HG03045 (cell line): ENCODE data around the gene ITM2C.

Experiments
- ATAC-seq: cut with Tn5 transposase; IDR thresholded peaks from one replicate; pipeline ENCODE4 v1.9.1; 2021; ENCODE audit warnings: mild to moderate bottlenecking, moderate library complexity; ENCODE audit not compliant: unreplicated experiment

Gene ITM2C

DNA sequence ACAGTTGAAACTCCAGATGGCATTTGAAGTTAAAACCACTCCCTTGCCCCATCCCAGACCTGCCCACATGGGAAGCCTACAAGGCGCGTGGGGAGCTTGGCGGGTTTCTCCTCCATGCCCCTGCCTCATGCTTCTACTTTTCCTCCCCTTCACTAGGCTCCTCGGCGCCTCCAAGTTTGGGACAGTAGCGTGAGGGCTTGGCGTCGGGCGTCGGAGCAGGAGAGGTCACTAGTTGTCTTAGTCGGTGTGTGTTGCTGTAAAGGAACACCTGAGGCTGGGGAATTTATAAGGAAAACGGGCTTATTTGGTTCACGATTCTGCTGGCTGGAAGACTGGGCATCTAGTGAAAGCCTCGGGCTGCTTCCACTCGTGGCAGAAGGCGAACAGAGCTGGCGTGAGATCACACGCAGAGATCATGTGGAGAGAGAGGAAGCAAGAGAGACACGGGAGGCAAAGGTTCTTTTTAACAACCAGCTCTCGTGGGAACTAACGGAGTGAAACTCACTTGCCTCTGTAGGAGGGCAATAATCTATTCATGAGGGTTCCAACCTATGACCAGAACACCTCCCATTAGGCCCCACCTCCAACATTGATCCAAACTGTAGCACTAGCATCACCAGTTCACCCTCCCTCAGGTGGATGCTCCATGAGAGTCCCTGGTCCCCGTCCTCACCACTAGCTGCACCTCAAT is 25.3 kb downstream of the ITM2C start:
- no peak for ATAC-seq

DNA sequence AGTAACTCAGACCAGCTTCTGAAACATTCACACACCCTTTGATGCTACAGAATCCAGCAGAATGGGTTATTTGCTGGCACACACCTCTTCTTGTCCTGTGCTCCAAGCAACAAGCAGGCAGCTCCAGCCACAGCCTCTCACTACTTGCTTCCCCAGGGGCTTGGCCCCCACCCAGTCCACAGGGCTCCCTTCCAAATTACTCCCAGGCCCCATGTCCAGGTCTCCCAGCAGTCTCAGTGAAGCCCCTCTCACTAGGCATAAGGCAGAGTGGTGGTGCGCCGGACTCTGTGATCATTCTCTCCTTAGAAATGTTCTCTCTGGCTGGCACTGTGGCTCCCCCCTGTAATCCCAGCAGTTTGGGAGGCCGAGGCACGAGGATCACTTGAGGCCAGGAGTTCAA is 25.9 kb downstream of the ITM2C start:
- ATAC-seq = no peak

DNA sequence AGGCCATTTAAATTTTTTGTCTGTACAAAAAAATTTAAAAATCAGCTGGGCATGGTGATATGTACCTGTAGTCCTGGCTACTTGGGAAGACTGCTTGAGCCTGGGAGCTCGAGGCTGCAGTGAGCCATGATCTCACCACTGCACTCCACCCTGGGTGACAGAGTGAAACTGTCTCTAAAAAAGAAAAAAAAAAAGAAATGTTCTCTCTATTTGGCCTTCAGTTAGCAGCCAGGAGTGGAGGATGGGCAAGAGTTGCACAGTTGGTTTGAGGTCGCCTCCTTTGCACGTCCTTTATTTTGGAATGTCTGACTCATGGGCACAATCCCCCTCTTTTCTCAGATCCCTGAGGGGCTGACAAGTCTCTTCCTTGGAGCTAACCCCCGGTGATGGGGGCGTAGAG is 26.3 kb downstream of the ITM2C start:
- ATAC-seq = no peak

DNA sequence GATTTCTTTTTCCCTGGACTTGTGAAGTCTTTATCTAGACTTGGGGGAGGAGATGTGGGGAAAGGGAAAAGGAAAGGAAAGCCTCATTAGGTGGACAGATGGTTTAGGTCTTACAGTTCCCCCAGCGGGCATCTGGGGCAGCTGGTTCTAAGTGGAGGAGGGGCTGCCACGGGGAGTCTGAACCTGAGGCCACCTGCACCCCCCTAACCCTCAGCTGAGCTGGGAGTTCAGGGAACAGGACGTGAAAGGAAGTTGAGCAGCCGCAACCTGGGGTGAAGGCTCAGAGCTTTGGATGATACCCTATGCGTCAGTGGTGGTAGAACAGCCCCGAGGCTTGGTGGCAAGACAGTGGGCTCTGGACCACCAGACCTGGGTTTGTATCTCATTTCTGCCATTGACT is 26.8 kb downstream of the ITM2C start:
- no peak for ATAC-seq

DNA sequence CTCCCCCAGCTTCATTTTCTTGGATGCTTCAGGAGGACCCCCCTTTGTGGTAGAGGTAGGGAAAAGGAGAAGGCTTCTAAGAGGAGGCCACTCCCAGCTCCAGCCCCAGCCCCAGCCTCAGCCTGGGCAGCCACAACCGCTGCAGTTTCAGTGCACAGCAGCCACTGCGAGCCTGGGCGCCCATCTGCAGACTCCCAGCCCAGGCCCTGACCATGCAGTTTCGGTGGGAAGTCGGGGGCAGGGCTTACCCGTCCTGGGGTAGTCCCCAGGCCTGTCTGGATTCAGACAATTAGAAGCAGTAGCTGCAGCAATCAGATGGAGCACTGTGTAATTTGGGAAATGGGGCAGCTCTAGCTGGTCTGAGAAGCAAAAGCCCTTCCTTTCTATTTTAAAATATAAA is 28.6 kb downstream of the ITM2C start:
- peak; percentile 69 for ATAC-seq

DNA sequence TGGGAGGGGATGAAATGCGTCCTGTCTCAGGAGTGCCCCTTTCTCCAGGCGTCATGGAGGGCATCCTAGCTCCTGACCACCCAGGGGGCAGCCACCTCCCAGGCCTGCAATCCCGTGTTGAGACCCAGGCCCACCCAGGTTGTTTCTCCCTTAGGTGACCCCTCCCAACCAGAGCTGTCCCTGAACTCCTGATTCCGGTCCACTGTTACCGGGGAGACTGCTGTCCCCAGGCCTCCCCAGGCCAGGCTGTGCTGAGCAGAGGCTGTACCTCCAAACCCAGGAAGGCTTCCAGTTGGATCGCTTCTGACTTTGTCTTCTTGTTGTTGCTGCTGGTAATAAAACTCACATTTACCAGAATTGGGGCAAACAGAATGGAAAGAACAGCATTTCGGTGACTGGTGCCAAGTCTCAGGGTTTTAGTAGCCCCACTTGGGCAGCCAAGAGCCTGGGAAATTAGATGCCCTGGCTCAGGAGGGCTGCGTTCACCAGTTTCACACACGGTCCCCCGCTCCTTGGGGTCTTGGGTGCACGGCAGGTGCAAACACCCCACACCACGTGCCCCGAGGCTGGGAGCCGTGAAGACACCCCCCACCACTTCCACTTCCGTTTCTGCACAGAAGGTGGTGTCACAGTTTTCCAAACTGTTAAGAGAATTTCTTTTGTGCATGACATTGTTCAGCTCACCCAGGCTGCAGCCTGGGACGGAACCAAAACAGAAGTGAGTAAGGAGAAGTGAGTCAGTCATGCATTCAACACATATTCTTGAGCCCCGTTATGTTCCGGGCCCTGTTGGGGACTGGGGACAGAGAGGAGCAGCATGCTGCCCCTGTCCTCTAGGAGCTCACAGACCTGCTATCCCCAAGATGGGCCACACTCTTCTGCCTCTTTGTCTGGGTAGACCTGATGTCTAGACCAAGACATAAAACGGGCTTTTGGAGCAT is 29.4 kb downstream of the ITM2C start:
- ATAC-seq = no peak

DNA sequence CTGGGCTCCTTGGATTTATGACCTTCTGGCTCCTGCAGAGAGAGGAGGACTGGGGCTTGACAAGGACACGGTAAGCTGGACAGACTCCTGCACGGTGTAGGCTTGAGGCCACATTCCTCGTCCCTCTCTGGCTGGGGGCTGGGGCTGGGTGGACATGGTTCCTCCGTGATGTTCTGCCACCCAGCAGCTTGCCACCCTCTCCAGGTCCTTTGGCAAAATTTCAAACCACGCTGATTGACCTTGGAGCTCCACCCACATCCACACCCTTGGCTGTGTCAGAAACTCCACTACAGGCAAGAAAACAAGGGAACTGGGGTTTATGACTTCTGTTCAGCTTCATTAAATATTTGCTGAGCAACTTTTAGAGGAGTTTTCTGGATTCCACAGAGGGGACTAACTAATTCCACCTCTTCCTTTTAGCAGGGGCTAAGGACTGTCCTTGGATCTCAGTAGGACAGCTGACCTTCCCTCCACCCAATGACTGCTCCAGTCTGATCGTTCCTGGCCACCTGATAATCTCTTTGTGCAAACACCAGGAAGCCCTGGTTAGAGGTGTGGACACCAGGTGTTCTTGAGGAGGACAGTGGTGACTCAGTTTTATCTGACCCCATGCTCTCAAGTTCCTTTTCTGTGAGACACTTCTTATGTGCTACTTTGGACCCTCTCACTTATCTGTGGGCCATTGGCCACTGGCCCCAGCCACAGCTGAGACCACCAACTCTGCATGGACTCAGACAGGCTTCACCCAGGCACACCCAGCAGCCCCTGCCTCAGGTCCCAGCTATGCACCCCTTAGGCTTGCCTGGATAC is 31.0 kb downstream of the ITM2C start:
- ATAC-seq = no peak

DNA sequence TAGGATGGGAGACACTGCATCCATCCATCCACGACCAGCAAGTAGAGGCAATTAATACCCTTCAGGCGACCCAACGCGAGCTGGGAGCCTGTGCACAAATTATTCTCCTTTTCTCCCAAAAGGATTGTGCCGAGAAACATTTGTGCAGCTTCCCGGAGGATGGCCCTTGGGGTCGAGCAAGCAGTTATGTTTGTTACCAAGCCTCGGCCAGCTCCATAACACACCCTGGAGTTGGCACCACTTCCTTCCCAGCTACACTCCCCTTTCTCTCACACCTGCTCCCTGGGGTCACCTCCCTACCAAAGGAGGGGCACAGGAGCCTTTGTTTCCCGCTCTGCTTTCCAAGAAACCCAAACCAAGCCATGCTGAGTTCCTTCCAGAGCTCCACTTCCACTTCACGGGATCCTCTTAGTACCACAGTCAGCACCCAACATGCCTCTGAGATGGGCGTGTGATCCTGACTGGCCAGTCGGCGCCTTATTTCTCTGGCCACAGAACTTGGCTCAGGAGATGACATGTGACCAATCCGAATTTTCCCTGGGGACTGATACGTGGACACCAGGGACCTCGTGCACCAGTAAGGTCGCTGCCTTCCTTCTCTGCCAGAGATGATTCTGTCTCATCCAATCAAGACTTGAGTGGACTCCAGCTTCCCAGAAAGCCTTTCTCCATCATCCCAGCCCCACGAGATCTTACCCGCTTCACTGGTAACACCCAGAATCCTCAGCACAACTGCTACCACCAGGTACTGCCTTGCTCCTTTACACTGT is 31.8 kb downstream of the ITM2C start:
- ATAC-seq = no peak

DNA sequence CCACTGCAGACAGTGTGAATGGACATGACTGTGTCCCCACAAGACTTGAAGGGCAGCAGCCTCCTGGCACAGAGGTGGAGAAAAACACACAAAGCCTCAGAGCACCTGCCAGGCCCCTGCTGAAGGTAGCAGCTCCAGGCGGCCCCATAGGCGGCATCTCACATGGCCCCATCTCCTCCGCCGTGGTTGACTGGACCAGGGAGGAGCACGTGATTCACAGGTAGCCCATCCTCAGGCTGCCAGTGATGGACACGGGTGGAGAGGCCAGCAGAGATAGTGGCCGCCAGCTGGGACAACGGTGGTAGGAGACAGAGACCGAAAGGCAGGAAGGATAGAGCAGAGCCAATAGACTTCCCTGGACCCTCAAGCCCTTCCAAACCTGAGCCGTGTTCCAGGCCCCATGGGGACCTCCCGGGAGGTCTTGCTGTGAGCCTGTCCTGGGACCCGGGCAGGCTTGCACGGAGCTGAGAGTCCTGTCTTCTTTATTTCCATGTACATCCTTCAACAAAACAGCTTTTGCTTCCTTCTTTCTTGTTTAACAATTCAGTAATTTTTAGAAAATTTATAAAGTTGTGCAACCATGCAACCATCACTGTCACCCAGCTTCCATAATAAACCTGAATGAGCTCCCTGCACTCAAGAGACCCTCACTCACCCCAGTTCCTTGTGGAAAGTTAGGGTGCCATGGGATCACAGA is 33.4 kb downstream of the ITM2C start:
- no peak for ATAC-seq

DNA sequence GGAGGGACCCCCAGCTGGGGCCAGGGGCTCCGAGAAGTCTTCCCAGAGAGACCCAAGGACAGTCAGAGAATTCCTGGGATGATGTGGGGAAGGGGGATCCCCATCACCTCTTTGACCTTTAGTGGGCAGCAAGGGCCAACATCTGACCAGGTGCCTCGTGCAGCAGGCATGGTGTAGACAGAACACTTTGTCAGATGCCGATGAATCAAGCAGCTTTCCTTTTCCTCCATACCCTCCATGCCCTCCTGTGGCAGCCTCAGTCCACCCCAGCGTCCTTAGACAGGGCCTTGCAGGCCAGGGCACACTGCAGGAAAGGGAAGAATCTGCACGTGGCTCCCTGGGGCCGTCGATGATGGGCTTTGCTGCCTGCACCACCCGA is 34.0 kb downstream of the ITM2C start:
- no peak for ATAC-seq

DNA sequence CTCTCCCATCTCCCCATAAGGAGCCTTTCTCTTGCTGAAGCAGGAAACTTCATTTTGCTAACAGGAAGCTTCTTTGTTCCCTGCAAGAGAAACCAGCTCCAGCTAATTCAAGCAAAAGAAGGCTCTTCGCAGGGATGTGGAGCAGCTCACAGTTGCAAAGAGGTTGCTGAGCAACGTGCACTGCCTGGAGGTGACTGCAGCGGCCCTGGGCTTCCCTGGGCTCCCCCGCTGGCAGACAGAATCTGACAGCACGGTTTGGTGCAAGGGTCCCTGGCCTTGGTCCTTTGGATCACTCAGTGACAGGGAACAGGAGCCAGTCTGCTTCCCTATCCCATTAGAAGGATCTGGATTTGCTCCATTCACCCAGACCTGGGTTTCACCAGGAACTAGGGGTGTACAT is 34.5 kb downstream of the ITM2C start:
- ATAC-seq = no peak

DNA sequence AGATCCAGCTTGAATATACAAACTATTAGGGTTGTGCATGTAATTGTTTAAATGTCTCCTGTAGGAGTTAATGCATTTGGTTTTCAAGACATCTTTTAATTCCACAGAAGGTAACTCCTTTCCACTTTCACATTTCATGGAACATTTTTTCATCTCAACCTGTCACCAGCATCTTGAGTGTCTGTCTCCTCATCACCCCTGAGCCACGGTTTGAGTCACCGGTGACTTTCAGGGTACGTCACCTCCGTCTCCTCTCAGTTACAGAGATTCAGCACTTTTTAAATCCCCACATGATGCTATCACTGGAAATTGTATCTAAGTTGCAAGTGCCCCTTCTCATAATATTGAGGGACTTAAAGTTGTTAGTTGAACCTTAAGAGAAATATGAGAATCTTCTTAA is 35.0 kb downstream of the ITM2C start:
- ATAC-seq = no peak

DNA sequence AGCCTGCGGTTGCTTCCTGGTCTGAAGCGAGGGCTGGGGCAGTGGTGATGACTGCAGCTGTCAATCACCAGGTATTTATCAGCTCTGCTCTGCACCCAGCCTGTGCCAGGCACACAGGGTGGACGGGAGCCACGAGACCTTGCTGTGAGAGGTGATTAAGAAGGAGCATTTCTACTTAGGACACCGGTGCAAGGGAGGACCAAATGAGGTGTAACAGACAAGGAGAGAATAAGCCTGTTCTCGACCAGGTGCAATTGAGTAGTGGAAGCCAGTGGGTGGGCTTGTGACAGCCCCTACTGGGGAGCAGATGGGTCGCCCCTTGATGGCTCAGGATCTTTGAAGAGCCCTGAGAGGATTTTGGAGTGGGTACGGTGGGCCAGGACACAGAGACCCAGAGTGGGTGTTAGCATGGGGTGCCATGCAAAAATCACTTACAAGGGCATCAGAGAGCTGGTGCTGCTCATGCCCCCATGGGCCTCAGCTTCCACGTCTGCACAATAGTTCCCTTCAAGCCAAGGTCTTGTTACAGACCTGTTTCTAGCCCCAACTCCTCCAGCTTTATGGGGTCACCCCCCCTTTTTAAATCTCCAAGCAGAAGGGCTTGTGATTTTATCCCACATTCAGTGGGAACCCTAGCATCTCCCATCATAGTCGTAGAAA is 35.7 kb downstream of the ITM2C start:
- ATAC-seq = no peak

DNA sequence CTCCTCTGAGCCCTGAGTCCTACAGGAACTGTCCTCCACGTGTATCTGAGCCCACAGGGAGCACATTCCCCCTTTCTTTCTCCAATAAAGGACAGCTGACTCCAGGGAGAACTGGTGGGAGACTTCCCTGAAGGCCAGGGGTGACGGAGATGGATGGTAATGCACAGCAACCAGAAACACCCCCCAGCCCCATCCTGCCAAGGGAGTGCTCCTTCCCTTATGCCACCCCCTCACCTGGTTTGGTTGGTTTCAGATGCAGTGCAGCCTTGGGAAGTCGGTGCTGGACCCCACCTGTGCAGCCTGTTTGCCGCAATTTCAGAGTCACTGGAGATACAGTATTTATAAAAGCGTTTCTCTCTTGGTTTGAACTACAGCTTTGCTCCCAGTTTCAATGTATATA is 36.3 kb downstream of the ITM2C start:
- ATAC-seq = no peak

DNA sequence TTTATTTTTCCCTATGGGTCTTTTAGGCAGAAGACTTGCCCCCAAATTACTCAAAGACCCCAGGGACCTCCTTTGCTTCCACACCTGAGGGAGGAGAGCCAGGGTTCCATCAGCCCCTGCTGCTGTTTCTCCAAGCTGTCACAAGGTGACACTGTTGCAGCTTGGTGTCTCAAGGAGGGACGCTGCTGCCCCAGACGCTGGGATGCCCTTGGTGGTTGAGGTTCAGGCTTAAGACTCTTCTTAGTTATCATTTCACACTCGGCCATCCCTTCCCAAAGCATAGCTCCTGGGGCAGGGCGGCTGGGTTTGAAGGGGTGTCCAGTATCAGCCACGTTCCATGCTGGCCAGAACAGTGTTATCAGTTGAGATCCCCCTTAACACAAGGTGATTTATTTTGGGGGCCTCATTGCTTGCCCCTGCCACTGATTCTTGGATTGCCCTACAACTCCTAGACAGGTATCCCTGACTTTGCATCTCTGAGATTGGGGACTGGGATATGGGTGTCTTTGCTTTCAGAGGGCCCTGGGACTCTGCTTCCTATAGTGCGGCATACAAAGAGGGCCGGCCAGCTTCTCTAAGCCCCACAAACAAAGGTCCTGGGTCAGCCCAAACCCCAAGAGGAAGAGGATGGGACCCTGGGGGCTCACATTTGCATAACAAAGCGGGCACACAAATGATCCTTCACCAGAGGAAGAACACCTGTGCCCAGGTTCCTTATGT is 37.6 kb downstream of the ITM2C start:
- no peak for ATAC-seq

DNA sequence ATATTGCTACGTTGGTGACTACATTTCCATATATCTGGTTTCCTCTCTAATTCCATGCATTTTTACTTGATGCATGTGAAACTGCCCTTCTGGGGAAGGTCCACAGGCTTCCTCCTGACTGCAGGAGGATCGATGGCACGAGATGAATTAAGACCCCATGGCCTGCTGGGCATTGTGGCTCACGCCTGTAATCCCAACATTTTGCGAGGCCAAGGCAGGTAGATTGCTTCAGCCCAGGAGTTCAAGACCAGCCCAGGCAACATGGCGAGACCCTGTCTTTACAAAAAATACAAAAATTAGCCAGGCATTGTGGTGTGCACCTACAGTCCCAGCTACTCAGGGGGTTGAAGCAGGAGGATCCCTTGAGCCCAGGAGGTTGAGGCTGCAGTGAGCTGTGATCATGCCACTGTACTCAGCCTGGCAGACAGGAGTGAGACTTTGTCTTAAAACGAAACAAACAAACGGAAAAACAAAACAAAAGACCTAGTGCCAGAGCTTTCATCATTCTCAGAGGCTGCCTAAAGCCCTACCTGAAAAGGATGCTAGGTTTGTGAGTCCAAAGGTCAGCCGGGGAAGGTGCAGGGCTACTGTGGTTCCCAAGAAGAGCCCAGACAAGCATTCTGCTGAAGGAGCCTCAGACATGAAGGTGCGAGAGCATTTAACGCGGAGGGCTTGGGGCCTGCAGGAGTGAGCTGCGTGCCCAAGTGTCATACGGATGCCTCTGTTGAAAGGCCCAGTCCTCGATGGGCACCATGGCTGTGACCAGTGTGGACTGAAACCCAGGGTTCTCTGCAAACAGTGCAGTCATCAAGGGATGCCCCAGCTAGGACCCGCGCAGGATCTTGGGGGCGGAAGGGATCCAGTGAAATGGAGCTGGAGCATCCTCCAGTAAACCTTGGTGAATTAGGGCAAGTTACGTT is 38.7 kb downstream of the ITM2C start:
- ATAC-seq = no peak

DNA sequence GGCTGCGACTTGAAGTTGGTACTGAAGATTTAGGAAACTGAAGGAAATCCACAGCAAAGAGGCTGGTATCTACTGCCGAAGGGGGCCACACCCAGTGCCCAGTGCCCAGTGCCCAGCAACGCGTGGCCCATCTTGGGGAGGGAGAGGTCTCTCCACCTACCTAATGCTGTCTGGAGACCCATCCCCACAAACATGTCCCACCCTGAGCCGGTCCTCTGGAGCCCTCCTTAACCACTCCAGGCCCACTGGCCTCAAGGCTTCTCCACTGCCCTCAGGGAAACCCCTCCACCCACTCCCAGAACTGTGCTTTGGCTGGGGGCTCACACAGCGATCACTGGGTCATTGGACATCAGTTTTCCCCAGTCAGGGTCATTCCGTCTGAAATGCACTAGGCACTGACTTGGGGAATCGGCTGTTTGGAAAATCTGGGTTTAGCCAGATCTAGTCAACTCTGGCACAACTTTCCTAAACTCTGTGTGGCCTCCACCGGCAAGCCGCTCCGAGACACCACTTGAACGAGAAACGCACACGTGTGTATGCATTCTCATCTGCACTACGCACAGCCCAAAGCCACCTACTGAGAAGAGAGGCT is 40.2 kb downstream of the ITM2C start:
- no peak for ATAC-seq
